SK-N-SH treated with all-trans-retinoic acid at 6 μM for 48 hours (cell line): ENCODE measurements around the gene DNAJB4.
"Not testable (repeated sequence)": the region's sequence is repeated elsewhere in the genome, so short reads cannot be mapped to it uniquely, and the experiment has no call there.

Source experiments
- ATAC-seq: fragments of 200-7000 bp; cut with Tn5 transposase; 3 replicates; pipeline ENCODE4 v1.9.1; 2020; ENCODE audit warnings: mild to moderate bottlenecking, moderate library complexity
- CREB5 ChIP-seq: fragments of 250-450 bp; sonication (Bioruptor Pico); IDR thresholded peaks from 2 replicates; pipeline ENCODE4 v1.5.1; 2020; ENCODE audit warnings: low read depth, mild to moderate bottlenecking, moderate library complexity
- ESRRG ChIP-seq: fragments of 250-450 bp; sonication (Bioruptor Pico); IDR thresholded peaks from 2 replicates; pipeline ENCODE4 v1.6.1; 2021; ENCODE audit warnings: mild to moderate bottlenecking
- OSR1 ChIP-seq: fragments of 250-450 bp; sonication (Bioruptor Pico); IDR thresholded peaks from 2 replicates; pipeline ENCODE4 v1.8.0; 2022; ENCODE audit warnings: moderate library complexity, mild to moderate bottlenecking, inconsistent platforms
- PATZ1 ChIP-seq: fragments of 250-450 bp; sonication (Bioruptor Pico); IDR thresholded peaks from 2 replicates; pipeline ENCODE4 v1.8.0; 2020; ENCODE audit warnings: mild to moderate bottlenecking, moderate library complexity, borderline replicate concordance
- PPARA ChIP-seq: fragments of 250-450 bp; sonication (Bioruptor Pico); IDR thresholded peaks from 2 replicates; pipeline ENCODE4 v1.5.0; 2020; ENCODE audit warnings: mild to moderate bottlenecking, borderline replicate concordance
- ZNF70 ChIP-seq: fragments of 450-650 bp; formaldehyde crosslinking; IDR thresholded peaks from 2 replicates; pipeline ENCODE4 v1.5.0; 2020; ENCODE audit warnings: mild to moderate bottlenecking, moderate library complexity

Gene DNAJB4

GRCh38 chr1:78061825-78062523 is 57.2 kb downstream of the DNAJB4 start:
- no peak for TF ChIP-seq PPARA (CRISPR knock-in tag)
- no peak for TF ChIP-seq PATZ1 (CRISPR knock-in tag)
- TF ChIP-seq OSR1 (CRISPR knock-in tag) = no peak
- TF ChIP-seq ESRRG (CRISPR knock-in tag) = no peak
- TF ChIP-seq CREB5 (CRISPR knock-in tag) = no peak
- TF ChIP-seq ZNF70 (CRISPR knock-in tag) = no peak
- peak; percentile 99 for ATAC-seq

- ATAC-seq = not testable (repeated sequence)
Observed at GRCh38 chr1:78064886-78065285, 60.1 kb downstream of the DNAJB4 start.
